Measurements from ENCODE around the gene GAK.

The GAK gene

DNA sequence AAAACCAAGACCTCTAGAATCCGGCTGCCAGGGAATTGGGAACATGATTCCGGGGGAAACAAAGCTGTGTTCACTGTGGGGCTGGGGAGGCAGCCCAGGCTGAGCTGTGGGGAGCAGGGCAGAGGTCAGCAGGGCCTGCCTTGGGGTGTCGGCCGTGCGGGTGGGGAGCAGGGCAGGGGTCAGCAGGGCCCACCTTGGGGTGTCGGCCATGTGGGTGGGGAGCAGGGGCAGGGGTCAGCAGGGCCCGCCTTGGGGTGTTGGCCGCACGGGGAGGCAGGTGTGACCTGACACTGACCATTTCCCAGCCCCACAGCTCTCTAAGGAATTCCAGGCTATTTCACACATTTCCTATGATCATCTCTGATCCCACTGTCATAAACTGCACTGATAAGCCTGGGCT lies 60.6 kb downstream of the GAK start:
- TF ChIP-seq, protein P1, sequence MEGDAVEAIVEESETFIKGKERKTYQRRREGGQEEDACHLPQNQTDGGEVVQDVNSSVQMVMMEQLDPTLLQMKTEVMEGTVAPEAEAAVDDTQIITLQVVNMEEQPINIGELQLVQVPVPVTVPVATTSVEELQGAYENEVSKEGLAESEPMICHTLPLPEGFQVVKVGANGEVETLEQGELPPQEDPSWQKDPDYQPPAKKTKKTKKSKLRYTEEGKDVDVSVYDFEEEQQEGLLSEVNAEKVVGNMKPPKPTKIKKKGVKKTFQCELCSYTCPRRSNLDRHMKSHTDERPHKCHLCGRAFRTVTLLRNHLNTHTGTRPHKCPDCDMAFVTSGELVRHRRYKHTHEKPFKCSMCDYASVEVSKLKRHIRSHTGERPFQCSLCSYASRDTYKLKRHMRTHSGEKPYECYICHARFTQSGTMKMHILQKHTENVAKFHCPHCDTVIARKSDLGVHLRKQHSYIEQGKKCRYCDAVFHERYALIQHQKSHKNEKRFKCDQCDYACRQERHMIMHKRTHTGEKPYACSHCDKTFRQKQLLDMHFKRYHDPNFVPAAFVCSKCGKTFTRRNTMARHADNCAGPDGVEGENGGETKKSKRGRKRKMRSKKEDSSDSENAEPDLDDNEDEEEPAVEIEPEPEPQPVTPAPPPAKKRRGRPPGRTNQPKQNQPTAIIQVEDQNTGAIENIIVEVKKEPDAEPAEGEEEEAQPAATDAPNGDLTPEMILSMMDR (IDR thresholded peaks at IDR 0.05; ENCODE audit: insufficient read depth, missing control alignments), result no peak
- FAIRE-seq (no peak), DNase-seq (ENCODE audit: insufficient read length, low spot score) (no peak)

DNA sequence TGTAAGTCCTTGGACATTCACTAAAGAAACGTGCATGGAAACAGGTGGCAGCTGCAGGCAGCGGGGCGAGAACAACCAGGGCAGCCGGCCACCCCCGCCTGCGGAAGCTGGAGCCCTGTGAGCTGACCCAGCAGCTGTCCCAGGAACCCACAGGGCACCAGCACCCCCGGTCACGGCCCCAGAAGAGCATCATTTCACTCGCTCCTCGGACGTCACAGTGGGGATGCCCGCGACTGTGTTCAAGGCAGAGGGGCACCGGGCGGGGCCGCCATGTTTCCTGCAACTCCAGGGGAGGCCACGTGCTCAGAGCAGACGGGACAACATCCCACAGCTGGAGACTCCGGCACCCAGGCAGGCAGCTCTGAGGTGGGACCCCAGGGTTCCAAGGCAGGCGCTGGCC lies 61.2 kb downstream of the GAK start:
- DNase-seq (ENCODE audit: insufficient read length, low spot score) (no peak), FAIRE-seq (no peak)
- TF ChIP-seq, protein P1 (IDR thresholded peaks at IDR 0.05; ENCODE audit: insufficient read depth, missing control alignments), result no peak

DNA sequence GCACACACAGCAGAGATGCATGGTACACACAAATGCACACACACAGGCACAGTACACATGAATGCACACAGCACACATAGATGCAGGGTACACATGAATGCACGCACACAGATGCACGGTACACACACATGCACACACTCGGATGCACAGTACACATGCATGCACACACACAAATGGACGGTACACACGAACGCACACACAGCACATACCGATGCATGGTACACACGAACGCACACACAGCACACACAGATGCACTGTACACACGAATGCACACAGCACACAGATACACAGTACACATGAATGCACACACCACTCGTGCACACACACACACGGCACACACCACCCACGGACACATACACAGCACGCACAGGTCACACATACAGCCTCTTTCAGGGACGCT lies 62.3 kb downstream of the GAK start:
- DNase-seq (ENCODE audit: insufficient read length, low spot score) (no peak), FAIRE-seq (no peak)
- TF ChIP-seq, protein P1 (IDR thresholded peaks at IDR 0.05; ENCODE audit: insufficient read depth, missing control alignments), result no peak

DNA sequence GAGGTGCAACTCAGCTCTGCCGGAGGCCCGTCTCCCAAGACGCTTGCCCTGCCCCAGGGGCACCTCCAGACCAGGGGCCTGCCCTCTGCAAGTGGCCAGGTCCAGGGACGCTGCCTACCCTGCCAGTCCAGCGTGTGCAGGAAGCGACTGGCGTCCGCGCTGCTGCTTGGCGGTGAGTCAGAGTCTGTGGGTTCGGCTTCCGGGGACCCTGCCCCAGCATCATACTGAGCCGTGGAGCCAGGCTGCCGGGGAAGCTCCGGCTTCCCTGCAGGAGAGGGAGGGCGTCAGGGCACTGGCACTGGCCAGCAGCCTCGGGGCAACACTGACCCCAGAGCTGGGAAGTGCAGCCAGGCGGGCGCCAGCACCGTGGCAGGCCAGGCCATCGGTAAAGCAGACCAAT lies 63.7 kb downstream of the GAK start:
- DNase-seq (ENCODE audit: insufficient read length, low spot score) (no peak), FAIRE-seq (no peak)
- TF ChIP-seq, protein P1 (IDR thresholded peaks at IDR 0.05; ENCODE audit: insufficient read depth, missing control alignments), result no peak

DNA sequence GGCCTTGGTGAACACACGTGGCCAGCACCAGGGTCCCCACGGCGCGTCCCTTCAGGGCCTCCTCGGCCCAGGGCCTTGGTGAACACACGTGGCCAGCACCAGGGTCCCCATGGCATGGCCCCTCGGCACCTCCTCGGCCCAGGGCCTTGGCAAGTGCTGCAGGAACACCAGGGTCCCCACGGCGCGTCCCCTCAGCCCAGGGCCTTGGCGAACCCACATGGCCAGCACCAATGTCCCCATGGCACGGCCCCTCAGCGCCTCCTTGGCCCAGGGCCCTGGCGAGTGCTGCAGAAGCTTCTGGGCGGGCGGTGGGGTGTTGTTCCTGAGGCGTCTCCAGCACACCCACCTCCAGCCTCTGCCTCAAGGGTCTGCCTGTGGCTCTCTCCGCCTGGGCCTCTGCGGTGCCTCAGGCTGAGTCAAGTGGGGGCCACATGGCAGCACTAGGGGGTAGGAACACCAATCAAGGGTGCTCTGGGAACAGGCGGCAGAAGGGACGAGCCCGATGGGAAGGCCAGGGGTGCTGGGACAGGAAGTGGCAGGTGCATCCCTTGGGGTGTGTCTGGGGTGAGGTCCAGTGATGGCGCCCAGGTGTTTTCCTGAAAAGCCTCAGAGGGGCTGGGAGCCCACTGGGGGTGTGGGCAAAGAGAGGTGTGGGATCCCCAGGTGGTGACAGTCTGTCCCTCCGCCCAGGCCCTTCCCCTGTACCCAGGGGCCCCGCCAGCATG lies 64.4 kb downstream of the GAK start:
- TF ChIP-seq, protein P1 (IDR thresholded peaks at IDR 0.05; ENCODE audit: insufficient read depth, missing control alignments), result no peak
- DNase-seq (ENCODE audit: insufficient read length, low spot score), result no peak
- no peak for FAIRE-seq

DNA sequence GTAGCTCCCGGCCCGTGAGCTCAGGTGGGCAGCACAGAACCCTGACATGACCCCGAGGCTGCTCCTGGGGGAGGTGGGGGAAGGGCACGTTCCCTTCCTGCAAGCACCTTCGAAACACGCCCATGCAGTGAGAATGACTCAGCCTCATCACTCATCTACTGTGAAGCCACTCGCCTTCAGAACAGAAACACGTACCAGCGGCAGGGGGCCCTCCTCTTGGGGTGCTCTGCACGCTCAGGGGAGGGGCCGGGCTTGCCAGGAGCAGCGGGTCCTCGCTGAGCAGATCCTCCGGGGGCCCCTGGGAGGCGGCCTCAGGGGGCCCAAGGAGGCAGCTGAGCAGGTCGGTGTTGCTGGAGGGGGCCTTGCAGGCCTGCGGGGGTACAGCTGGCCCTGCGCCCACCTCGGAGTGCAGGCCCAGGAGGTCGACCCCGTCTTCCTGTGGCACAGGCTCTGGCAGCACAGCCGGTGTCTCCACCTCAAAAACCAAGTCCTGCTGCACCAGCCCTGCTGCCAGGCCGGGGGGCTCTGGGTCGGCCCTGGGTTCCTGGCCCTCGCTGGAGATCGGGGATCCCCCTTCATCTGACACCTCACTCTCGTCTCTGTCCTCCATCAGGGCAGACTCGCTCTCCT lies 65.2 kb downstream of the GAK start:
- TF ChIP-seq, protein P1 (IDR thresholded peaks at IDR 0.05; ENCODE audit: insufficient read depth, missing control alignments), result no peak
- FAIRE-seq, result no peak

More for the DNA sequence above, 65.2 kb downstream of the GAK start:
- DNase-seq (ENCODE audit: insufficient read length, low spot score), result no peak

Data from D721Med (cell line).